Retinal pigment epithelial cell (primary cell): ENCODE measurements around the gene NFYA.
"Not testable (repeated sequence)": the region's sequence is repeated elsewhere in the genome, so short reads cannot be mapped to it uniquely, and the experiment has no call there.

Source experiments
- DNase-seq: peaks from one replicate; pipeline ENCODE4 v3.0.0-alpha.2; 2010; ENCODE audit warnings: low read depth
- H3K4me3 ChIP-seq: 2 replicates; pipeline ENCODE4 v1.5.1; 2011; ENCODE audit warnings: mild to moderate bottlenecking, low read length, control low read depth, moderate library complexity
- TF ChIP-seq, protein P1 (sequence below): conservative IDR thresholded peaks from 2 replicates; pipeline ENCODE4 v1.5.1; 2011; ENCODE audit warnings: low read depth, low read length, control low read depth, inconsistent platforms

NFYA gene

DNA sequence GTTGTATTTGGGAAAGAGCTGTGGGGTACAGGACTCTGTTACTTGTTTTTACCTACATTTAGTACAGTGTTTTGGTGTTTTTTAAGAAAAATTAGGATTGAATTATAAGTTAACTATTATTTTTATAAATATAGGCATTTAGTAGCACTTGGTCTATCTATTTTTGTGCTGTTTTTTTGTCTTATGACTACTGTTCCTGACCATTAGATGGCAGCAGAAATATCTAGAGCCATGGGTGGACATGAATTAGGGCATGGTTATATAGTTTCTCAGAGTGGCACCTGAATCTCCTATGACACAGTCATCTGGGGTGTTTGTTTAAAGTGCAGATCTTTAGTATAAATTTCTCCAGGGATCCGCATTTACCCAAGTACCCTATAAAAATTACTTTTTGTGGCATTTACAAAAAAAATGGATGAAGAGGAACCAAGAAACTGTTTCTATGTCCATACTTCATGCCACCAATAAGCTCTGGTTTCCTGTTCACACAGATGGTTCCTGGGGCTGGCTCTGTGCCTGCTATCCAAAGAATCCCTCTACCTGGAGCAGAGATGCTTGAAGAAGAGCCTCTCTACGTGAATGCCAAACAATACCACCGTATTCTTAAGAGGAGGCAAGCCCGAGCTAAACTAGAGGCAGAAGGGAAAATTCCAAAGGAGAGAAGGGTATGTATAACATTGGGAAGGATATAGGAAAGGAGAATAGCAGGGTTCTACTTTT is 19.8 kb downstream of the NFYA start:
- TF ChIP-seq, protein P1, sequence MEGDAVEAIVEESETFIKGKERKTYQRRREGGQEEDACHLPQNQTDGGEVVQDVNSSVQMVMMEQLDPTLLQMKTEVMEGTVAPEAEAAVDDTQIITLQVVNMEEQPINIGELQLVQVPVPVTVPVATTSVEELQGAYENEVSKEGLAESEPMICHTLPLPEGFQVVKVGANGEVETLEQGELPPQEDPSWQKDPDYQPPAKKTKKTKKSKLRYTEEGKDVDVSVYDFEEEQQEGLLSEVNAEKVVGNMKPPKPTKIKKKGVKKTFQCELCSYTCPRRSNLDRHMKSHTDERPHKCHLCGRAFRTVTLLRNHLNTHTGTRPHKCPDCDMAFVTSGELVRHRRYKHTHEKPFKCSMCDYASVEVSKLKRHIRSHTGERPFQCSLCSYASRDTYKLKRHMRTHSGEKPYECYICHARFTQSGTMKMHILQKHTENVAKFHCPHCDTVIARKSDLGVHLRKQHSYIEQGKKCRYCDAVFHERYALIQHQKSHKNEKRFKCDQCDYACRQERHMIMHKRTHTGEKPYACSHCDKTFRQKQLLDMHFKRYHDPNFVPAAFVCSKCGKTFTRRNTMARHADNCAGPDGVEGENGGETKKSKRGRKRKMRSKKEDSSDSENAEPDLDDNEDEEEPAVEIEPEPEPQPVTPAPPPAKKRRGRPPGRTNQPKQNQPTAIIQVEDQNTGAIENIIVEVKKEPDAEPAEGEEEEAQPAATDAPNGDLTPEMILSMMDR: peak; percentile 59
- DNase-seq: no peak
- H3K4me3 ChIP-seq: no peak overlapping the region

DNA sequence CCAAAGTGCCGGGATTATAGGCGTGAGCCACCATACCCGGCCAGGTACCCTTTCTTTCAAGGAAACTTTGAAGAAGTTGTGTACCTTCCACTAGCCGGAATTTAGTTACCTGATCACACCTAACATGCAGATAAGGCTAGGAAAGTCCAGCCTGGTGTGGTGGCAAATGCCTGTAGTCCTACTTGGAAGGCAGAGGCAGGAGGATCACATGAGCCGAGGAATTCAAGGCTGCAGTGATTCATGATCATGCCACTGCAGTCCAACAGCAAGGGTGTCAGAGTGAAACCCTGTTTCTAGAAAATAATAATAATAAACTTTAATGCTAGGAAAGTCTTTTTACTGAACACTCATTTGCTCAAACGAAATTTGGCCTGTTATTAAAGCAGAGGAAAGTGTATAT is 21.0 kb downstream of the NFYA start:
- DNase-seq: peak; percentile 75

DNA sequence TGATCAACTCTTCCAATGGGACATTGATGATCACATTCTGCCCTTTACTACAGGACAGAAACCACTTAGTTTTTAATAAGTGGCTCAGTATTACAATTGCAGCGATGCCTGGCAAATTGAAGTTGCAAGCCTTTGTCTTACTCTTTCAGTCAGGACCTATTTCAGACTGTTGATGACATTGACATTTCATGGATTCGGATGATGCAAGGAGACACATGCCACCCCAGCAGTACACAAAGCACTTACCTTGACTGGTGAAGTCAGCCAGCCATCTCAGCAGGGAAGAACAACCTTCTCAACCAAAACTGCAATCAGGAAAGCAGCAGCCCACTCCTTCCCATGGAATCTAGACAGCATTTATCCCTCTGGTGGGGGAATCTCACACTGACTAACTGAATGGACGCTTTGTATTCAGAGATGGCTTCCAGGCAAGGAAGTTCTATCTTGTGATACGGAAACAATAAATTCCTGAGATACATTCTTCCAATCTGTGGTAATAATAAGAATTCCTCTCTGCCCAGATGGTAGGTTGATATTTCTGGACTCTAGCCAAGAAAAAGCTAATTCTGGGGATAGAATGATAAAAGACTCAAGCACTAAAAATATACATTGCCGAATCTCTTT is 24.8 kb downstream of the NFYA start:
- H3K4me3 ChIP-seq: no peak overlapping the region
- peak; percentile 54 for DNase-seq
- TF ChIP-seq, protein P1: no peak

More for the DNA sequence above, 21.0 kb downstream of the NFYA start:
- no peak overlapping the region for H3K4me3 ChIP-seq
- TF ChIP-seq, protein P1: no peak

DNA sequence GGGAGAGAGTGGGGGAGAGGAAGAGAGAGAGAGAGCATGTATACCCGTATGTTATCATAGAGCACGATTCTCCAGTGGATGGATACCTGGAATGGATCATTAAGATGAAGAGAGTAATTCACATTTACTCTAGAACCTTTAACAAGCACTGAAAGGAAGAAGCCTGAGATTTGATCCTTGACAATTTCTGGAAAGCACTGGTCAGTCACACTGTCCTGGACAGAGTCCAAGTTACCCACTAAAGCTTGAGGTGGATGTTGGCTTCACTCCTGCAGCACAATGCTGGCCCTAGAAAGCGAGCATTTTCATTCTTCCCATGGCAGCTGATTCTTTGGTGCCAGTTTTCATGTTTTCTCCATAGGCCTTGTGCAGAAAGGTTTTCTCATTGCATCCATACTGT is 25.6 kb downstream of the NFYA start:
- DNase-seq: peak; percentile 32
- TF ChIP-seq, protein P1: no peak
- H3K4me3 ChIP-seq: no peak overlapping the region

DNA sequence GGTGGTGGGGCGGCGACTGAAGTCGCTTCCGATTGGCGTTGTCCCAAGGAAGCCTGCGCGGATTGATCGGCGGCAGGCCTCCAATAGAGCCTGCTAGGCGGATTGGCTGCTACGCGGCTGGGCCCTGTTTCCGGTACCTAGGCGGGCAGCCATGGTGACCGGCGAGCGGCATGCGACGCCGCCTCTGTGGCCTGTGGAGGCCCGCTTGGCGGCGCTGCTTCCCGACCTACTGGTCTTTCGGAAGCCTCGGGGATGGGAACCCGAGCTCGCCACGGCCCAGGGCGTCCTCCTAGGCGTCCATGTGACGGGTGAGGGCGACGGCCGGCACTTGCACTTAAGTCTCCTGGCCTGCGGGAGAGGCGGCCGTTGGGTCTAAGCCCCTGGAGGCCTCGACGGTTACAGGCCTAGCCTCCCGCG is 28.1 kb downstream of the NFYA start:
- no peak overlapping the region for H3K4me3 ChIP-seq
- TF ChIP-seq, protein P1: no peak
- no peak for DNase-seq

DNA sequence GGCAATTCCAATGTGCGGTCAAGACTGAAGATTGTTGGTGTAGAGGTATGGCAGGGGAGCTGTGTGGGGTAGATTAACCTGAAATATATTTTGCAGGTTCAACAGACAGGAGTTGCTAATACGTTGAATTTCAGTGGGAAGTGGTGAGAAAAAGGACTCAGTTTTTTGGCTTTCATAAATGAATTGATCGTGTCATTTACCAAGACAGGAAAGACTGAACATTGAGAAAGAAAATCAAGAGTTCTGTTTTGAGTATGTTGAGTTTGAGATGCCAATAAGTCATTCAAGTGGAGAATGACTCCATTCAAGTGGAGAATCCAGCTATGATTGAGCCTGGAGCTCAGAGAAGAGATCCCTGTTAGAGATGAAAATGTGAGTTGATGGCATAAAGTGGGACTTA is 31.1 kb downstream of the NFYA start:
- H3K4me3 ChIP-seq: no peak overlapping the region
- no peak for DNase-seq
- TF ChIP-seq, protein P1: no peak

DNA sequence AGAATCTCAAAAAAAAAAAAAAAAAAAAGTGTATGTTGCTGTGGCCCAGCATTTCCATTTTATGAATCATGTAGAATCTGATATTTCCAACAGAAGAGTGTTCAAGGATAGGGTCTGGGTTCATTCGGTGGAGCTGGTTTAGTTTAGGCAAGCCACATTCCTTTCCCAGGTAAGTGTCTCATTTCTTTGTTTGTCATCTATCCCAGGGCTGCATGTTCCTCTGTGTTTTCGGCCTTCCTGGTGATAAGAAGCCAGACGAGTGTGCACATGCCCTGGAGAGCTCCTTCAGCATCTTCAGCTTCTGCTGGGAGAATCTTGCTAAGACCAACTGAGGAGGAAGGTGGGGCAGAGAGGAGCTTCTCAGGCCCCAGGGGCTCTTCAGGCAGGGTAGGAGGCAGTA is 38.2 kb downstream of the NFYA start:
- no peak overlapping the region for H3K4me3 ChIP-seq
- DNase-seq: no peak
- TF ChIP-seq, protein P1: no peak

DNA sequence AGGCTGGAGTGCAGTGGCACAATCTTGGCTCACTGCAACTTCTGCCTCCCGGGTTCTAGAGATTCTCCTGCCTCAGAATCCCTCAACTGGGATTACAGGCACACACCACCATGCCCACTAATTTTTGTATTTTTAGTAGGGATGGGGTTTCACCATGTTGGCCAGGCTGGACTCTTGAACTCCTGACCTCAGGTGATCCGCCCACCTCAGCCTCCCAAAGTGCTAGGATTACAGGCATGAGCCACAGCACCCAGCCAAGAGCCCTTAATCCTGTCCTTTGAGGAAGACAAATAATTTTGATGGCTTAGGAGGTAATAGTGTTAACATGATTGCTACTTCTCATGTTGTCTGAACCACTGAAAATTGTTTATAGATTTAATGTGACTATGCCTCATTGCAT is 42.3 kb downstream of the NFYA start:
- not testable (repeated sequence) for H3K4me3 ChIP-seq, DNase-seq
